ENCODE results near the gene KLHL5.

Gene KLHL5

GRCh38 chr4:39051492-39051891, 10.5 kb upstream of the KLHL5 start:
- no peak for TF ChIP-seq CTCF (IDR thresholded peaks at IDR 0.05; ENCODE audit: low read depth, low read length)
- no peak overlapping the region for H3K4me3 ChIP-seq (ENCODE audit: low read depth, low read length)

DNA sequence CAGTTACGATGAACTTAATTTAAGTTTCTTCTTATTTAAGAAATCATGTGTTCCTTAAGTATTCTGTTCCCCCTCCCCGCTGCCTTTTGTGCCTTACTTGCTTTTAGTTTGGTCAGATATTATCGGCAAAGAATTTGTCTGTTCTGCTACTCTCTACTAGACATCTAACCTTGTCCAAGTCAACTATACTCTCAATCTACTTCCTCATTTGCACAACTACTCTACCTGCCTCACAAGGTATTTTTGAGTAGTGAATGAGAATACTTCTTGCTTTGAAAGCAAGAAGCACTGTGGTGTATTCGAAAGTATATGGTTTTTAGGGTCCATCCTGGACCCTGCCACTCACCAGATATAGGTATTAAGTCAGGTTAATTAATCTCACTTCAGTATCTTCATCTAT, 8.0 kb upstream of the KLHL5 start:
- no peak overlapping the region for H3K4me3 ChIP-seq (ENCODE audit: low read depth, low read length)
- no peak for TF ChIP-seq CTCF (IDR thresholded peaks at IDR 0.05; ENCODE audit: low read depth, low read length)

GRCh38 chr4:39054497-39054896, 7.5 kb upstream of the KLHL5 start:
- TF ChIP-seq CTCF (IDR thresholded peaks at IDR 0.05; ENCODE audit: low read depth, low read length): no peak
- no peak overlapping the region for H3K4me3 ChIP-seq (ENCODE audit: low read depth, low read length)

GRCh38 chr4:39056023-39056422, 6.0 kb upstream of the KLHL5 start:
- TF ChIP-seq CTCF (IDR thresholded peaks at IDR 0.05; ENCODE audit: low read depth, low read length): no peak
- H3K4me3 ChIP-seq (ENCODE audit: low read depth, low read length): no peak overlapping the region

- no peak for TF ChIP-seq CTCF (IDR thresholded peaks at IDR 0.05; ENCODE audit: low read depth, low read length)
- H3K4me3 ChIP-seq (ENCODE audit: low read depth, low read length): no peak overlapping the region
Measured at GRCh38 chr4:39061457-39061856, 575 bp upstream of the KLHL5 start.

DNA sequence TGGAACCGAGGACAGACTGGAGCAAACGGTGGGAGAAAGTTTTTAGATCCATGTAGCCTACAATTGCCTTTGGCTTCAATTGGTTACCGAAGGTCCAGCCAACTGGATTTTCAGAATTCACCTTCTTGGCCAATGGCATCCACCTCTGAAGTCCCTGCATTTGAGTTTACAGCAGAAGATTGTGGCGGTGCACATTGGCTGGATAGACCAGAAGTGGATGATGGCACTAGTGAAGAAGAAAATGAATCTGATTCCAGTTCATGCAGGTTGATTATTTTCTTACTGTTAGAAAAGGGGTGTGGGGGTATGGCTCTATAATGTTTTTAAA, 702 bp downstream of the KLHL5 start:
- no peak for TF ChIP-seq CTCF (IDR thresholded peaks at IDR 0.05; ENCODE audit: low read depth, low read length)
- H3K4me3 ChIP-seq (ENCODE audit: low read depth, low read length): no peak overlapping the region

DNA sequence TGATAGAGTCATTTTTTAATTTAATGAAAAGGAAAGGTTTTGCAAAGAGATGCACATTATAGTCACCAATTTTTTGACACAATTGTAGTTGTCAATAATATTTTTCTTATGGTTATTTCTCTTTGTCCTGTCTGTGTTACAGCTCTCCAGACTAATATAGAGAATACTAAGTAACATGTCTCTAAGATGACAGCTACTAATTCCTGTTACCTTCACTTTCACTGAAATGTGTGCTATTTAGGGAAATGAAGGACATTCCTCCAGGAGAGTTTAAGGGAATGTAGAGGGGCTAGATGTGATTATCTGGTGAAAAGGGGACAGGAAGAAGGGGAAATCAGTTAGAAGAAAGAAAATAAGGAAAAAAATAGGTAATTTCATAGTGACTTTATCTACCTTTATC, 1.4 kb downstream of the KLHL5 start:
- no peak for TF ChIP-seq CTCF (IDR thresholded peaks at IDR 0.05; ENCODE audit: low read depth, low read length)
- H3K4me3 ChIP-seq (ENCODE audit: low read depth, low read length): no peak overlapping the region

Measured in WI38 (cell line).